NCI-H1105 (cell line): ENCODE measurements around the gene KIR3DL2.
"Not testable (repeated sequence)": the region's sequence is repeated elsewhere in the genome, so short reads cannot be mapped to it uniquely, and the experiment has no call there.

Experiments used
- DNase-seq: peaks from one replicate; lab custom pipeline; 2025; lab: John Stamatoyannopoulos, UW

Gene KIR3DL2

DNA sequence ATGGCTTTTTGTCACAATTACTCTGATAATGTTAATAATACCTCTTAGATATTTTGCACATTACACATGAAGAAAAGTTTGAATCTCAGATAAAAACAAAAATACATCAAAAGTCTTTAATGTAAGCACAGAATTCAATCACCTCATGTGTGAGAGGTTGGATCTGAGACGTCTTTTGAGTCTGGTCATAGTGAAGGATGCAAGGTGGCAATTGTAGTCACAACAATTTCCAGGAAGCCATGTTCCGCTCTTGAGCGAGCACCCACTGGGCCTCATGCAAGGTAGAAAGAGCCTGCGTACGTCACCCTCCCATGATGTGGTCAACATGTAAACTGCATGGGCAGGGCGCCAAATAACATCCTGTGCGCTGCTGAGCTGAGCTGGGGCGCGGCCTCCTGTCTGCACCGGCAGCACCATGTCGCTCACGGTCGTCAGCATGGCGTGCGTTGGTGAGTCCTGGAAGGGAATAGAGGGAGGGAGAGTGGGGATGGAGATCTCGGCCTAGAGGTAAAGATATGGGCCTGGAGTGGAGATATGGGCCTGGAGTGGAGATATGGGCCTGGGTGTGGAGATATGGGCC lies at the start of gene KIR3DL2:
Gene KIR3DL2, plus strand, starts transcription at position 383 of the 580 bp plus-strand sequence. Its CDS starts 33 bp downstream, at position 416.
- not testable (repeated sequence) for DNase-seq

- no peak for DNase-seq
These were observed 46.8 kb upstream of the KIR3DL2 start, which contains the start of gene KIR2DL4 for GRCh38 chr19:54803410-54803809. KIR2DL4 (plus strand) TSS chr19:54803610; CDS start chr19:54803652, 42 bp downstream.

GRCh38 chr19:54804101-54804500 lies 46.1 kb upstream of the KIR3DL2 start:
- DNase-seq, result no peak

- no peak for DNase-seq
These were observed 45.7 kb upstream of the KIR3DL2 start for GRCh38 chr19:54804571-54804970.

DNA sequence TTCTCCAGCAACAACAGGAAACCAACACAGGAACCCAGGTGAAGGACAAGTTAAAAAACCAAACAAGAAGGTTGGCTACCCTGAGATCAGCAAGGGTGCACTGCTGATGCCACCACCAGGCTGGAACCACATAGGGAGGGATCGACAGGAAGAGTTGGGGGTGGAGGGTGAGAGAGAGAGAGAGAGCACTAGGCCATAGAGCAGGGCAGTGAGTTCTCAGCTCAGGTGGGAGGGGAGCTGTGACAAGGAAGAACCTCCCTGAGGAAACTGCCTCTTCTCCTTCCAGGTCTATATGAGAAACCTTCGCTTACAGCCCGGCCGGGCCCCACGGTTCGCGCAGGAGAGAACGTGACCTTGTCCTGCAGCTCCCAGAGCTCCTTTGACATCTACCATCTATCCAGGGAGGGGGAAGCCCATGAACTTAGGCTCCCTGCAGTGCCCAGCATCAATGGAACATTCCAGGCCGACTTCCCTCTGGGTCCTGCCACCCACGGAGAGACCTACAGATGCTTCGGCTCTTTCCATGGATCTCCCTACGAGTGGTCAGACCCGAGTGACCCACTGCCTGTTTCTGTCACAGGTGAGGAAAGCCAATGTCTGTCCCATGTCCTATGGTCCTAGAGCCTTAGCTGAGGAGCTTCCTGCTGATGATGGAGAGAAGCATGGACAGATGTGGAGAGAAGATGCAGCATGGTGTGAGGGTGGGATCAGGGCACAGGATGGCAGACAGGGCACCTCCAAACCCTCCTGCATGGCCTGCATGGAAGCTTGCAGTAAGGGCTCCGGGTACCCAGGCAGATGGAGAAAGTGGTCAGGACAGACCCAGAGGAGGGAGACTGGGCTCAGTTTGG lies 44.4 kb upstream of the KIR3DL2 start:
- DNase-seq, result no peak

DNA sequence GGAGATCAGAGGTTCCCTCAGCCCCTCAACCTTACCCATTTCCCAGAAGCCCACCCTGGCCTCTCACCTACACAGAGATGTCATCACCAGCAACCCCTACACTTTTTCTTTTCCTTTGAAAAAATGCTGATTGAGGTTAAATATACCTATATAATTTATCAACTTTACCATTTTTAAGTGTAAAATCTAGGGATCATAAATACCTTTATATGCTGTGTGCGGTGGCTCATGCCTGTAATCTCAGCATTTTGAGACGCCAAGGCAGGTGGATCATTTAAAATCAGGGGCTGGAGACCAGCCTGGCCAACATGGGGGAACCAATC lies 43.8 kb upstream of the KIR3DL2 start:
- DNase-seq, result no peak

GRCh38 chr19:54814571-54814970 lies 35.7 kb upstream of the KIR3DL2 start:
- DNase-seq, result not testable (repeated sequence)

DNA sequence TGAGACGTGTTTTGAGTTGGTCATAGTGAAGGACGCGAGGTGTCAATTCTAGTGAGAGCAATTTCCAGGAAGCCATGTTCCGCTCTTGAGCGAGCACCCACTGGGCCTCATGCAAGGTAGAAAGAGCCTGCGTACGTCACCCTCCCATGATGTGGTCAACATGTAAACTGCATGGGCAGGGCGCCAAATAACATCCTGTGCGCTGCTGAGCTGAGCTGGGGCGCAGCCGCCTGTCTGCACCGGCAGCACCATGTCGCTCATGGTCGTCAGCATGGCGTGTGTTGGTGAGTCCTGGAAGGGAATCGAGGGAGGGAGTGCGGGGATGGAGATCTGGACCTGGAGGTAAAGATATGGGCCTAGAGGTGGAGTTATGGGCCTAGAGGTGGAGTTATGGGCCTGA lies 34.0 kb upstream of the KIR3DL2 start, which contains the start of gene KIR3DL1:
Gene KIR3DL1, plus strand, starts transcription at position 218 of the 400 bp plus-strand sequence.
- not testable (repeated sequence) for DNase-seq

DNA sequence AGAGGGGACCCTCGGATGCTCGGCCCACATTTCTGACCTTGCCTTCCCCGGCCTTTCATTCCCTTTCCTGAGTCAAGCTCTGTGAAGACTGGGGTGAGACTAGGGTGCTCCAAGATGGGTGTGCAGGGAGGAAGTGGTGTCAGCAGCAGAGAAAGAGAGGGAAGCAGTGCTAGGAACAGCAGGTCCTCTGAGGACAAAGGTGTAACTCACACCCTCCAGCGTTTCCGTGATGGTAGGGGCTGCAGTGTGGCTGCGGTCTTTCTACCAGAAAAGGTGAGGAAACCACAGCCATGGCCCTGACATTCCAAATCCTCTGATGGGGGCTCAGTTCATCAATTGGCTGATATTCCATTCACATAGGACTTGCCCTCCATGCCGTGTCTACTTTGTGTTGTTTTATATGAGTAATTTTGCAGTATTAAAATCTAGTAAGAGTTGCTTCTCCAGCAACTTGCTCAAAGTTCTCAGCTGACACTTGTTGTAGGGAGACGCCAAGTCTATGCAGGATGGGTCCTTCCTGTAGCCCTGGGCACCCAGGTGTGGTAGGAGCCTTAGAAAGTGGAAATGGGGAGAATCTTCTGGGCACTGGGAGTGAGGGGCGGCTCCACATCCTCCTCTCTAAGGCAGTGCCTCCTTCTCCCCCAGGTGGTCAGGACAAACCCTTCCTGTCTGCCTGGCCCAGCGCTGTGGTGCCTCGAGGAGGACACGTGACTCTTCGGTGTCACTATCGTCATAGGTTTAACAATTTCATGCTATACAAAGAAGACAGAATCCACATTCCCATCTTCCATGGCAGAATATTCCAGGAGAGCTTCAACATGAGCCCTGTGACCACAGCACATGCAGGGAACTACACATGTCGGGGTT lies 32.3 kb upstream of the KIR3DL2 start:
- no peak for DNase-seq

DNA sequence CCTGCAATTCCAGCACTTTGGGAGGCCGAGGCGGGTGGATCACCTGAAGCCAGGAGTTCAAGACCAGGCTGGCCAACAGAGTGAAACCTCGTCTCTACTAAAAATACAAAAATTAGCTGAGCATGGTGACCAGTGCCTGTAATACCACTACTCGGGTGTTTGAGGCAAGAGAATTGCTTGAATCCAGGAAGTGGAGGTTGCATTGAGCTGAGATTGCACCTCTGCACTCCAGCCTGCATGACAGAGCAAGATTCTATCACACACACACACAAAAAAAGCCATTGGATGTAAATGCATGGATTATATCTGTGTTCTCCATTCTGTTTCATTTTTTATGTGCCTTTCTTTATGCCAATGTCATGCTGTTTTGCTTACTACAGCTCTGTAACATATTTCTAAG lies 25.8 kb upstream of the KIR3DL2 start:
- DNase-seq, result not testable (repeated sequence)

DNA sequence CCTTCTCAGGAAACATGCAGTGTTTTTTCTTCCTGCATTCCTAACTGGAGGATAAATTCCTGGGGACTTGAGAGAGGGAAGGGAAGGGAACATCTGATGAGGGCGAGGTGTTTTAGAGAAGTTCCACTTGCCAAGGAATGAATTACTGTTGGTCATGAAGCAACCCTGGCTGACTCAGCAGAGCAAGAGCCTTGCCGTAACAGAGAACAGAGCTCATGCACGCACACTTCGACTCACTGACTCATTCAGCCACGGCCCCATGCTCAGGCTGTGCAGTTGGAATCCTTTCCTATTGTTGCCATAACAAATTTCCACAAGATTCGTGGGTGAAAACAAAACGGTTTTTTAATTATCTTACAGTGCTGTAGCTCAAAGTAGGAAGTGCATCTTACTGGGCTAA lies 24.9 kb upstream of the KIR3DL2 start:
- not testable (repeated sequence) for DNase-seq

DNA sequence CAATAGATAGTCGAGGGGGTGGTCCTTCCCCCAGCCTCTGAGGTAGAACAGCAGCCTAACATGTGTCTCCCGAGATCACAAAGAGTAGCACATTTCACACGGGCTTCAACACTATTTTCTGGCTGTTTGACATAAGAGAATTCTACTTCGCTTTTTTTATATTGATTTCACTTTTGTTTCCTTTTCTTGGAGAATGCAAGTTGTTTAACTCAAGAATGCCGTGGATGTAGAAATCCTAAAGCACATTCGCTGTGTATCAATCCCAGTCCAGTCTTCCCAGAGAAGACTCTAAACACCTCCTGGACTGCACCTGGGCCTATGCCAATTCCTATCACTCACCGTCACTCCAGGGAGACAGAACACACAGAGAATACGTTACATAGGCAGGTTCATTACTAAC lies 22.2 kb upstream of the KIR3DL2 start:
- DNase-seq, result not testable (repeated sequence)

DNA sequence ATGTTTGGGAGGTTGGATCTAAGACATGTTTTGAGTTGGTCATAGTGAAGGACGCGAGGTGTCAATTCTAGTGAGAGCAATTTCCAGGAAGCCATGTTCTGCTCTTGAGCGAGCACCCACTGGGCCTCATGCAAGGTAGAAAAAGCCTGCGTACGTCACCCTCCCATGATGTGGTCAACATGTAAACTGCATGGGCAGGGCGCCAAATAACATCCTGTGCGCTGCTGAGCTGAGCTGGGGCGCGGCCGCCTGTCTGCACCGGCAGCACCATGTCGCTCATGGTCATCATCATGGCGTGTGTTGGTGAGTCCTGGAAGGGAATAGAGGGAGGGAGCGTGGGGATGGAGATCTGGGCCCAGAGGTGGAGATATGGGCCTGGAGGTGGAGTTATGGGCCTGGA lies 17.7 kb upstream of the KIR3DL2 start, which contains the start of gene KIR2DS4:
Gene KIR2DS4, plus strand, starts transcription at position 181 of the 400 bp plus-strand sequence.
- DNase-seq, result not testable (repeated sequence)

GRCh38 chr19:54835126-54835525 lies 15.1 kb upstream of the KIR3DL2 start:
- DNase-seq, result not testable (repeated sequence)

DNA sequence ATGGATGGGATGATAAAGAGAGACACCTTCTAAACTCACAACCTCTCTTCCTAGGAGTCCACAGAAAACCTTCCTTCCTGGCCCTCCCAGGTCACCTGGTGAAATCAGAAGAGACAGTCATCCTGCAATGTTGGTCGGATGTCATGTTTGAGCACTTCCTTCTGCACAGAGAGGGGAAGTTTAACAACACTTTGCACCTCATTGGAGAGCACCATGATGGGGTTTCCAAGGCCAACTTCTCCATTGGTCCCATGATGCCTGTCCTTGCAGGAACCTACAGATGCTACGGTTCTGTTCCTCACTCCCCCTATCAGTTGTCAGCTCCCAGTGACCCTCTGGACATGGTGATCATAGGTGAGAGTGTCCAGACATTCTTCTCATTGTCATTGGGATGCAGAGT lies 12.7 kb upstream of the KIR3DL2 start:
- not testable (repeated sequence) for DNase-seq

GRCh38 chr19:54843171-54843570 lies 7.1 kb upstream of the KIR3DL2 start:
- not testable (repeated sequence) for DNase-seq

DNA sequence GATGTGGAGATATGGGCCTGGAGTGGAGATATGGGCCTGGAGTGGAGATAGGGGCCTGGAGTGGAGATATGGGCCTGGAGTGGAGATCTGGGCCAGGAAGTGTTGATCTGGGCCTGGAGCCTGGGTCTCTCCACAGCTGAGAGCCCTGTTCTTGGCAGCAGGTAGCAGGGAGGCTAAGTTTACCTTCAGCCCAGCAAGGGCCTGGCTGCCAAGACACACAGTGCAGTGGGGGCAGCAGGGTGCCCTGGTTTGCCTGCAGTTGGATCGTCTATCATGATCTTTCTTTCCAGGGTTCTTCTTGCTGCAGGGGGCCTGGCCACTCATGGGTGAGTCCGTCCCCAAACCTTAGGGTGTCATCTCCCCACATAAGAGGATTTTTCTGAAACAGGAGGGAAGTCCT lies 687 bp downstream of the KIR3DL2 start:
- DNase-seq, result no peak

- DNase-seq, result no peak
These were observed 1.1 kb downstream of the KIR3DL2 start for GRCh38 chr19:54851353-54851752.

DNA sequence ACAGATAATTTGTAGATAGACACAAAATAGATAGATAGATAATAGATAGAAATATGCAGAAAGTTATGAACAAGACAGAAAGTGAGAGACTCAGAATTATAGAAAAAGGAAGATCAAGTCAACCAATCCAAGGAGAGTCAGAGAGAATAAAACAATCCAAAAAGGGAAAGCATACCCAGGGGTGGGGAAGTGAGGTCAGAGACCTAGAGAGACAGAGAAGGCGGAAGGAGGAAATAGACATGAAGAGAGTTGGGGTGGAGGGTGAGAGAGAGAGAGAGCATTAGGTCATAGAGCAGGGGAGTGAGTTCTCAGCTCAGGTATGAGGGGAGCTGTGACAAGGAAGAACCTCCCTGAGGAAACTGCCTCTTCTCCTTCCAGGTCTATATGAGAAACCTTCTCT lies 5.0 kb downstream of the KIR3DL2 start:
- DNase-seq, result not testable (repeated sequence)

GRCh38 chr19:54858476-54858875 lies 8.2 kb downstream of the KIR3DL2 start:
- DNase-seq, result not testable (repeated sequence)

DNA sequence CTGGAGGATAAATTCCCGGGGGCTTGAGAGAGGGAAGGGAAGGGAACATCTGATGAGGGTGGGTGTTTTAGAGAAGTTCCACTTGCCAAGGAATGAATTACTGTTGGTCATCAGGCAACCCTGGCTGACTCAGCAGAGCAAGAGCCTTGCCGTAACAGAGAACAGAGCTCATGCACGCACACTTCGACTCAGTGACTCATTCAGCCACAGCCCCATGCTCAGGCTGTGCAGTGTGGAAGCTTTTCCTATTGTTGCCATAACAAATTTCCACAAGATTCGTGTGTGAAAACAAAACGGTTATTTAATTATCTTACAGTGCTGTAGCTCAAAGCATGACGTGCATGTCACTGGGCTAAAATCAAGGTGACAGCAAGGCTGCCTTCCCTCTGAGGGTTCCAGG lies 9.2 kb downstream of the KIR3DL2 start:
- DNase-seq, result not testable (repeated sequence)

DNA sequence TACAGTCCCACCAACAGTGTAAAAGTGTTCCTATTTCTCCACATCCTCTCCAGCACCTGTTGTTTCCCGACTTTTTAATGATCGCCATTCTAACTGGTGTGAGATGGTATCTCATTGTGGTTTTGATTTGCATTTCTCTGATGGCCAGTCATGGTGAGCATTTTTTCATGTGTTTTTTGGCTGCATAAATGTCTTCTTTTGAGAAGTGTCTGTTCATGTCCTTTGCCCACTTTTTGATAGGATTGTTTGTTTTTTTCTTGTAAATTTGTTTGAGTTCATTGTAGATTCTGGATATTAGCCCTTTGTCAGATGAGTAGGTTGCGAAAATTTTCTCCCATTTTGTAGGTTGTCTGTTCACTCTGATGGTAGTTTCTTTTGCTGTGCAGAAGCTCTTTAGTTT lies 13.2 kb downstream of the KIR3DL2 start:
- DNase-seq, result not testable (repeated sequence)
